Measurements from ENCODE around the gene ELANE.

The ELANE gene

DNA sequence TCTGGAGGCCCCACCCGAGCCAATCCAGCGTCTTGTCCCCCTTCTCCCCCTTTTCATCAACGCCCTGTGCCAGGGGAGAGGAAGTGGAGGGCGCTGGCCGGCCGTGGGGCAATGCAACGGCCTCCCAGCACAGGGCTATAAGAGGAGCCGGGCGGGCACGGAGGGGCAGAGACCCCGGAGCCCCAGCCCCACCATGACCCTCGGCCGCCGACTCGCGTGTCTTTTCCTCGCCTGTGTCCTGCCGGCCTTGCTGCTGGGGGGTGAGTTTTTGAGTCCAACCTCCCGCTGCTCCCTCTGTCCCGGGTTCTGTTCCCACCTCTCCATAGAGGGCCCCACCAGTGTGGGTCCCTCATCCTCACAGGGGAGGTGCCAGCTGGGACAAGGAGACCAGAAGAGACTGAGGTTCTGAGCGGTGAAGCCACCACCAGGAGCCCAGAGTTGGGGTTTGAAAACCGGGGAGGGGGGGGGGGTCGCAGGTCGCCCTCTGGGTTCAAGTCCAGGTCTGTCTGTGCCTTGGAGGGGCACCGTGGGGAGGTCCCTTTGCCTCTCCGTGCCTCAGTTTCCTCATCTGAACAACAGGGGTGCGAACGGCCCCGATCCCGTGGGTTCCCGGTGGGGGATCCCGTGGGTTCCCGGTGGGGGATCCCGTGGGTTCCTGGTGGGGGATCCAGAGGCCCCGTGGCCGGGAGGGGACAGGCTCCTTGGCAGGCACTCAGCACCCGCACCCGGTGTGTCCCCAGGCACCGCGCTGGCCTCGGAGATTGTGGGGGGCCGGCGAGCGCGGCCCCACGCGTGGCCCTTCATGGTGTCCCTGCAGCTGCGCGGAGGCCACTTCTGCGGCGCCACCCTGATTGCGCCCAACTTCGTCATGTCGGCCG, at the start of gene ELANE:
Gene ELANE (plus strand): TSS at position 168 of the 878 bp plus-strand sequence. CDS start 26 bp downstream, at position 194.
- intact Hi-C loops (cut with DNase I): no loop called here

DNA sequence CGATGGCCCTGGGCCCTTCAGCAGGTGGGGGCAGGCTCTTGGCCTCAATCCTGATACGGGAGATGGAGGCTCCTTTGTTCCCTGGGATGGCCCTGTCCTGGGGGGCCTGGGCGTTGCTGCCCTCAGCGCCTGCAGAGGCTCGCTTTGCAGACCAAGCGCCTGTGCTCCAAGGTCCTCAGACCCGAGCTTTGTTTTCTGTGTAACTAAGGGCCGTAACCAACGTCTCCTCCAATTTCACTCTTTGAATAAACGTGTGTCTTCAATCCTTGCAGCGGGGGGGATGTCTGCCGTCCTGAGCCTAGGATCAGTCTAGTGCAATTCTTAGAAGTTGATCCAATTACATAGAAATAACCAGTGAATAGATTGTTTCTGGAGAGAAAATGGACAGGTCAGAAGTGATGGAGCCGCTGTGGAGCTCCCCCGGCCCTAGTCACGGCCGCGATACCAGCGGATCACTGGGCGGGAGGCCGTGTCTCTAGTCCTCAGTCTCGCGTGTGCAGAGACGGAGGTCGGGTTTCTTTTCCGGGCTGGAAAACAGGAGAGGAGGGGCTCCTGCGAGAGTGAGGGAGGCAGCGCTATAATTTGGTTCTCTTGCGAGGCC, 49.5 kb upstream of the ELANE start:
- no peak for DNase-seq

More for the DNA sequence above, at the start of gene ELANE:
- no peak for DNase-seq

DNA sequence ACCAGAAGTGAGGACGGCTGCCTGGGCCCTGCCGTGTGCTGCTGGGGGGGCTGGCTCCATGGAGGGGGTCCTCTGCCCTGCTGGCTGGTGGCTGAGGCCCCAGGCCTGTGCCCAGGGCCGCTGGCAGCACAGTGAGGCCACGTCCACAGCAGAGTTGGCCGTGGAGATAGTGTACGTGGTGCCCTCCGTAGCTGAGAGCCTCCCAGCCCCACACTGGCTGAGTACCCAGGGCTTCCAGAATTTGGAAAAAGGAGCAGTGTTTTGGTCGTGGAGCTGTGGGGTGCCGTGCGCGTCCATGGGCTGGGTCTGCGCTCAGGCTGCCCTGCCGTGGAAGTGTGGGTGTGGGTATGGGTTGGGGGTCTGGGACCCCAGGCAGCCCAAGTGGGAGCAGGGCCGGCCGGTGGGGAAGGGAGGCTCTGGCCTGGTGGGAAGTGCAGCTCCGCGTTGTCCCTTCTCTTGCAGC, 49.0 kb upstream of the ELANE start:
- no peak for DNase-seq

More for the DNA sequence above, 49.5 kb upstream of the ELANE start:
- intact Hi-C loops (cut with DNase I): no loop called here

DNA sequence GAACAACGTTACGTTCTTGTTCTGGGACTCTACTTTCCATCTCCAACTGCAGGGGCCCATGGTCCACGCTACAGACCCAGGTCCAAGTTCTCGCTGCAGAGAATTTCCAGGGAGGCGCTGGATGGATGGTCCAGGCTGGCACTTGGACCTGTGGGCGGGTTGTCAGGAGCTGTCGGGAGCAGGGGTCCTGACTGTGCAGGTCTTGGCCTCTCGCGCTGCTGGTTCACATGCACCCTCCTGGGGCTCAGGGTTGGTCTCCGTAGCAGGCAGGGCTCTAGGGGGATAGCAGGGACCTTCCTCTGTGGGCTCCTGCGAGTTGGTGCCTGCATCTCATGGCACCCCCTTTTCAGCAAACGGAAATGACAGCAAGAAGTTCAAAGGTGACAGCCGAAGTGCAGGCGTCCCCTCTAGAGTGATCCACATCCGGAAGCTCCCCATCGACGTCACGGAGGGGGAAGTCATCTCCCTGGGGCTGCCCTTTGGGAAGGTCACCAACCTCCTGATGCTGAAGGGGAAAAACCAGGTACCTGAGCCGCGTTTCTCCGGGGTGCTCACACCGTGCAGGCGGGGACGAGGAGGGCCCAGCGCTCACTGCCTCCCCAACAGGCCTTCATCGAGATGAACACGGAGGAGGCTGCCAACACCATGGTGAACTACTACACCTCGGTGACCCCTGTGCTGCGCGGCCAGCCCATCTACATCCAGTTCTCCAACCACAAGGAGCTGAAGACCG, 48.3 kb upstream of the ELANE start:
- intact Hi-C loops (cut with DNase I): no loop called here
- DNase-seq: no peak

More for the DNA sequence above, 49.0 kb upstream of the ELANE start:
- intact Hi-C loops (cut with DNase I): no loop called here

DNA sequence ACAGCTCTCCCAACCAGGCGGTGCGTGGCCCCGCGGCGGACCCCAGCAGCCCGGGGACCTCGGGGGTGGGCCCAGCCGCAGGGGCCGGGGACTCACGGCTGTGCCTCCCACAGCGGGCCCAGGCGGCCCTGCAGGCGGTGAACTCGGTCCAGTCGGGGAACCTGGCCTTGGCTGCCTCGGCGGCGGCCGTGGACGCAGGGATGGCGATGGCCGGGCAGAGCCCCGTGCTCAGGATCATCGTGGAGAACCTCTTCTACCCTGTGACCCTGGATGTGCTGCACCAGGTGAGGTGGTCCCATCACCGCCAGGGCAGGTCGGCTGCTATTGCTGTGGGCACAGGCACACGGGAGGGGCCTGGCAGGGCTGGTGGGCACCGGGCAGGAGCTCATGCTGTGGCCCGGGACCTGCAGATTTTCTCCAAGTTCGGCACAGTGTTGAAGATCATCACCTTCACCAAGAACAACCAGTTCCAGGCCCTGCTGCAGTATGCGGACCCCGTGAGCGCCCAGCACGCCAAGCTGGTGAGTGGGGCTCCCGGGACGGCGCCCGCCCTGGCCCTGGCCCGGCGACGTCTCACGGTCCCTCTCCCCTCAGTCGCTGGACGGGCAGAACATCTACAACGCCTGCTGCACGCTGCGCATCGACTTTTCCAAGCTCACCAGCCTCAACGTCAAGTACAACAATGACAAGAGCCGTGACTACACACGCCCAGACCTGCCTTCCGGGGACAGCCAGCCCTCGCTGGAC, 47.5 kb upstream of the ELANE start:
- no peak for DNase-seq
- intact Hi-C loops (cut with DNase I): no loop called here

DNA sequence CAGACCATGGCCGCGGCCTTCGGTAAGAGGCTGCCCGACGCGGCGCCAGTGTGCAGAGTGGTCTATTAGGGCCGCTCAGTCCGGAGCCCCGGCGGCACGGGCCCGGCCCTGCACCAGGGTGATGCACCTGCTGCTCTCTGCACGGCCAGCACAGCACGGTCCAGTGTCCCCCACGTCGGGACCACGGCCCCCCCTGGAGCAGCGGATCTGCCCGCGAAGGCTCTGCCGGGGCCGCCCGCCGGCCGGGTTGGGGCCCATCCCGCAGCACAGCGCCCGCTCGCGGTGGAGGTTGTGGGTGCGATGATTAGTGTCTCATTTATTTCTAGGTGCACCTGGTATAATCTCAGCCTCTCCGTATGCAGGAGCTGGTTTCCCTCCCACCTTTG, 46.9 kb upstream of the ELANE start:
- DNase-seq: peak in 22 of 42 donors; percentile 24 to 73 (median 53)
- intact Hi-C loops (cut with DNase I): no loop called here

DNA sequence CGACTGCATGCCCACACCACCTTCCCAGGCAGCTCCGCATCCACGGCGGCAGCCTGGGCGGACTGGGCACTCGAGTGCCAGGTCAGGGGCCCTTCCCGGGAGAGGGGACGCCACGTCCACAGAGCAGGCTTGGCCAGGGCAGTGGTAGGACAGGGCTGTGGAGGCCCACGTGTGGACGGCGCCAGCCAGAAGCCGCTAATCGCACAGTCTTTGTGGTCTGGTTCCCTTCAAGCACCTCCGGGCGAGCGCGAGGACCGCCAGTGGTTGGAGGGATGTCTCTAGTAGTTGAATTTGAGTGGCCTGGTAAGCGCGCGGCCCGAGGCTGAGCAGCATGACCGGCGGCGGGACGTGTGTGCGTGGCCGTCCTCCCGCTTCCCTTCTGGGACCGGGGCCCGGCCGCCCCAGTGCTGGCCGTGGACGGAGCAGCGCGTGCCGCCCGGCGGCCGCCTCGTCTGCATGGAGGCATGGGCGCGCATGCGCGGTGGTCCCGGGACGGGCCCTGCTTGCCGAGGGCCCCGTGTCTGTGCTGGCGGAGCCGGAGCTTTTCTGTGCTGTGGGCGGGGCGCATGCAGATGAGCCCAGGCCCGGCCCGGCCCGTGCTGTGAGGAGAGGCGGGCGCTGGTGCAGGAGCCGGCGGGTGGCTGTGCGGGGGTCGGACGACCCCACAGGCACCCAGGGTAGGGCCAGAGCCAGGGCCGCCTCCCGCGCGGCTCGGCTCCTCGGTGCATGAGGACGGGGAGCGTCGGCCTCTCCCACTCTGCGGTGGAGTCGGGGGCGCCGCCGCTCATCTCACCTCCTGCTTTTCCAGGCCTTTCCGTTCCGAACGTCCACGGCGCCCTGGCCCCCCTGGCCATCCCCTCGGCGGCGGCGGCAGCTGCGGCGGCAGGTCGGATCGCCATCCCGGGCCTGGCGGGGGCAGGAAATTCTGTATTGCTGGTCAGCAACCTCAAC, 46.2 kb upstream of the ELANE start:
- DNase-seq: no peak
- intact Hi-C loops (cut with DNase I): no loop called here

DNA sequence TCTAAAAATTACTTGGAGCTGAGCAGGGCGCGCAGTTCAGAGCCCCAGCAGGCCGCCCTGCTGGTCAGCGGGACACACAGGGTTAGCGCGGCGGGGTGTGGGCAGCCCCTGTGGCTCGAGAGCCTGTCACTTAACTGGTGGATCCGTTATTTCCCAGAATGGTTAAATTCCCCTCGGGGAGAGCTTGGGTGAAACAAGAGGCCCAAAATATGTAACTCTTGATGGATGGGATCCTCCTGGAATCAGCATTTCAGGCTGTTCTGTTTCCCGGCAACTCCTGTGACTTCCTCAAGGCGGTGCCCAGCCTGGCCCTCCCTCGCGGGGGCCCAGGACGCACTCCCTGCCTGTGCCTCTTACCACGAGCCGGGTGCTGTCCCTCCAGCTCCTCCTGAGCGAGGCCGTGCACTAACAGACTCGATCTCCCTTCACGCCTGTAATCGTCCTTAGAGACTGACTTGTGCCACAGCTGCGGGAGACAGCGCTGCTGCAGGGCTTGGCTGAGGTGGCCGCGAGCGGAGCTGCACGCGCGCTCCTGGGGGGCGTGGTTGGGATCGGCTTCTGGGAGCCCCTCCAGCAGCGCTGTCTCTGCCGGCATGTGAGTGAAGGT, 45.2 kb upstream of the ELANE start:
- intact Hi-C loops (cut with DNase I): no loop called here

DNA sequence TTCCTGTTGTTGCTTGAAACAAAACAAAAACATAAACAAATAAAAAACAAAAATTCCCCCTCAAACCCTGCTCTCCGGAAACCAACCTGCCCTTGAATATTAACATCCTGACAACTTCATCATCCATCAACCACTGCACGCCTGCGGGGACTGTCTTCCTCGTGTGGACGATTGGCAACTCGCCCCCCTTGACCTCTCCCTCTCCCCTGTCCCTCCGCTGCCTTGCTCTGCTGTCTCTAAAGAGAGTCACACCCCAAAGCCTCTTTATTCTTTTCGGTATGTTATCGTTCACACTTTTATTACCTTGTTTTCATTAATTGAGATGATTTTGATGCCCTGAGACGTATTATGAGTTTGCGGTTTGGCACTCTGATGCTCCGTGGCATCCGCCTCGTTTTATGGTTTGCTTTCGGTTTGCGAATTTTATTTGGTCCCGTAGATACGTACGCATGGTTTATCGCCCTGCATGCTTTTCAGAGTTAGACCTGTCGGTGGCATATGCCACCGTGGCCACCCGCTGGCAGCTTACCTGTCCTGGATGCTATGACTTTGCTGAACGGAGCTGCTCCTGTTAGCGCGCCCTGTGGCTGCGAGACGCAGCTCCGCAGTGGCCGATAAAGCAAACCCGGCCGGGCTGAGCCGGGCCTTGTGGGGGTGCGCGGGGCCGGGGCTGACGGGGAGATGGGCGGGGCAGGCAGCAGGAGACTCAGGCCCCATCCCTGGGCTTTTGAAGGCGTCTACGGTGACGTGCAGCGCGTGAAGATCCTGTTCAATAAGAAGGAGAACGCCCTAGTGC, 44.3 kb upstream of the ELANE start:
- intact Hi-C loops (cut with DNase I): no loop called here
- no peak for DNase-seq

More for the DNA sequence above, 45.2 kb upstream of the ELANE start:
- no peak for DNase-seq

DNA sequence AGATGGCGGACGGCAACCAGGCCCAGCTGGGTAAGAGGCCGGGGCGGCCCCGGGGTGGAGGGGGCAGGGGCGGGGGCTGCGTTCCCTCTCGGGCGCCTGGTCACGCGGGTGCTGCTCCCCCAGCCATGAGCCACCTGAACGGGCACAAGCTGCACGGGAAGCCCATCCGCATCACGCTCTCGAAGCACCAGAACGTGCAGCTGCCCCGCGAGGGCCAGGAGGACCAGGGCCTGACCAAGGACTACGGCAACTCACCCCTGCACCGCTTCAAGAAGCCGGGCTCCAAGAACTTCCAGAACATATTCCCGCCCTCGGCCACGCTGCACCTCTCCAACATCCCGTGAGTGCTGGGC, 43.7 kb upstream of the ELANE start:
- intact Hi-C loops (cut with DNase I): no loop called here
- peak in 1 of 42 donors; percentile 7 for DNase-seq

DNA sequence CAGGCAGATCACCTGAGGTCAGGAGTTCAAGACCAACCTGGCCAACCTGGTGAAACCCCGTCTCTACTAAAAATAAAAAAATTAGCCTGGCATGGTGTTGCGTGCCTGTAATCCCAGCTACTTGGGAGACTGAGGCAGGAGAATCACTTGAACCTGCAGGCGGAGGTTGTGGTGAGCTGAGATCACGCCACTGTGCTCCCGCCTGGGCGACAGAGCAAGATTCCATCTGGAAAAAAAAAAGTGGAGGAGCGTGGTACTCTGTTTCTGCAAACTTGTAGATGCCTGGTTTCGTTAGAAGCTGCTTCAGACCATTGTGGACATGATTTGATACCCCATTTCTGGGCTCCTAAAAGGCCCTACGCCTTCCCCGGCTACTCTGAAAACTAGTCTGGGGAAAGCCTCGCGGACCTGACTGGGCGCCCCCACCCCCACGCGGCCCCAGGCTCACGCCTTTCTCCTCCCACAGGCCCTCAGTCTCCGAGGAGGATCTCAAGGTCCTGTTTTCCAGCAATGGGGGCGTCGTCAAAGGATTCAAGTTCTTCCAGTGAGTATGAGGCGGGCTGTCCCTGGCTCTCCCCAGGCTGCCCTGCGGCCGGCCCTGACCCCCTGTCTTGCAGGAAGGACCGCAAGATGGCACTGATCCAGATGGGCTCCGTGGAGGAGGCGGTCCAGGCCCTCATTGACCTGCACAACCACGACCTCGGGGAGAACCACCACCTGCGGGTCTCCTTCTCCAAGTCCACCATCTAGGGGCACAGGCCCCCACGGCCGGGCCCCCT, 41.8 kb upstream of the ELANE start:
- intact Hi-C loops (cut with DNase I): no loop called here
- DNase-seq: peak in 1 of 42 donors; percentile 12

DNA sequence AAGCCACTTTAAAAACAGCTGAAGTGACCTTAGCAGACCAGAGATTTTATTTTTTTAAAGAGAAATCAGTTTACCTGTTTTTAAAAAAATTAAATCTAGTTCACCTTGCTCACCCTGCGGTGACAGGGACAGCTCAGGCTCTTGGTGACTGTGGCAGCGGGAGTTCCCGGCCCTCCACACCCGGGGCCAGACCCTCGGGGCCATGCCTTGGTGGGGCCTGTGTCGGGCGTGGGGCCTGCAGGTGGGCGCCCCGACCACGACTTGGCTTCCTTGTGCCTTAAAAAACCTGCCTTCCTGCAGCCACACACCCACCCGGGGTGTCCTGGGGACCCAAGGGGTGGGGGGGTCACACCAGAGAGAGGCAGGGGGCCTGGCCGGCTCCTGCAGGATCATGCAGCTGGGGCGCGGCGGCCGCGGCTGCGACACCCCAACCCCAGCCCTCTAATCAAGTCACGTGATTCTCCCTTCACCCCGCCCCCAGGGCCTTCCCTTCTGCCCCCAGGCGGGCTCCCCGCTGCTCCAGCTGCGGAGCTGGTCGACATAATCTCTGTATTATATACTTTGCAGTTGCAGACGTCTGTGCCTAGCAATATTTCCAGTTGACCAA, 41.1 kb upstream of the ELANE start:
- DNase-seq: peak in 1 of 42 donors; percentile 10
- intact Hi-C loops (cut with DNase I): no loop called here

DNA sequence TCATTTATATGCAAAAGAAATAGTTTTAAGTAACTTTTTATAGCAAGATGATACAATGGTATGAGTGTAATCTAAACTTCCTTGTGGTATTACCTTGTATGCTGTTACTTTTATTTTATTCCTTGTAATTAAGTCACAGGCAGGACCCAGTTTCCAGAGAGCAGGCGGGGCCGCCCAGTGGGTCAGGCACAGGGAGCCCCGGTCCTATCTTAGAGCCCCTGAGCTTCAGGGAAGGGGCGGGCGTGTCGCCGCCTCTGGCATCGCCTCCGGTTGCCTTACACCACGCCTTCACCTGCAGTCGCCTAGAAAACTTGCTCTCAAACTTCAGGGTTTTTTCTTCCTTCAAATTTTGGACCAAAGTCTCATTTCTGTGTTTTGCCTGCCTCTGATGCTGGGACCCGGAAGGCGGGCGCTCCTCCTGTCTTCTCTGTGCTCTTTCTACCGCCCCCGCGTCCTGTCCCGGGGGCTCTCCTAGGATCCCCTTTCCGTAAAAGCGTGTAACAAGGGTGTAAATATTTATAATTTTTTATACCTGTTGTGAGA, 40.5 kb upstream of the ELANE start:
- intact Hi-C loops (cut with DNase I): no loop called here

DNA sequence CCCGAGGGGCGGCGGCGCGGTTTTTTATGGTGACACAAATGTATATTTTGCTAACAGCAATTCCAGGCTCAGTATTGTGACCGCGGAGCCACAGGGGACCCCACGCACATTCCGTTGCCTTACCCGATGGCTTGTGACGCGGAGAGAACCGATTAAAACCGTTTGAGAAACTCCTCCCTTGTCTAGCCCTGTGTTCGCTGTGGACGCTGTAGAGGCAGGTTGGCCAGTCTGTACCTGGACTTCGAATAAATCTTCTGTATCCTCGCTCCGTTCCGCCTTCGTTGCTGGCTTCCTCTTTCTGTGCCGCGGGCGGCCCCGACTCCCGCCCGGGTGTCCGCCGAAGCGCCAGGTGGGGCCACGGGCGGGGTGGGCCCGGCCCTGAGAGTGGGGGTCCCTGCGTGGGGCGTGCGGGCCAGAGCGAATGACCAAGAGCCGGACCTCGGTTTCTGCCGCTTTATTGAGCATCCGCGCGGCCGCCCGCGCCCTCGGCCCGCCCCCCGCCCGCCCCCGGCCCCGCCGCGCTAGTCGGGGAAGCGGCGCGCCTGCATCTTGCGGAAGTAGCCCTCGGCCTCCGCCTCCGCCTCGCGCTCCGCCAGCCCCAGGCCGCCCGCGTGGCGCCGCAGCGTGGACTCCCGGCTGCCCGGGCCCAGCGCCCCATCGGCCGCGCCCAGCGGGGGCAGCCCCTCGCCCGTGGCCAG, 39.9 kb upstream of the ELANE start:
- DNase-seq: no peak
- intact Hi-C loops (cut with DNase I): no loop called here

More for the DNA sequence above, 40.5 kb upstream of the ELANE start:
- DNase-seq: peak in 1 of 42 donors; percentile 12

DNA sequence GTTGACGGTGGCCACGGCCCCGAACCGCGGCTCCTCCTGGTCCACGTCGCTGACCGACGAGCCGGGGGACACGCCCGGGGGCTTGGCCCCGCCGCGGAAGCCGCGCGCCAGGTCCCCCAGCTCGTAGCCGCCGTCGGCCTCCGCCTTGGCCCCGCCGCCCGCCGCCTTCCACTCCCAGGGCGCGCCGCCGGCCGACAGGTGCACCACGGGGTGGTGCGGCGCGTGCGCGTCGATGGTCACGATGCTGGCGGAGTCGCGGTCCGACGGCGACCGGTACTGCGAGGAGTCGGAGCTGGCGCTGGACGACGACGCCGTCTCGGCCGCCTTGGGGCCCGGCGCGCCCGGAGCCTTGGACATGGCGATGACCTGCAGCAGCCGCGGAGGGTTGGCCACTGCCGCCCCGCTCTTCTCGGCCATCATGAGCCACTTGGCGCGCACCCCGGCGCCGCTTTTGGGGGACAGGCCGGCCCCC, 39.3 kb upstream of the ELANE start:
- no peak for DNase-seq
- intact Hi-C loops (cut with DNase I): no loop called here

All from head of caudate nucleus (tissue), 42 donors.